ENCODE data around the gene OR2AG1. TPM values are rescaled to one million over a fixed set of nuclear protein-coding genes. Genes with fewer than 3 reads are reported as not detected.

Gene OR2AG1
- total RNA-seq (2014; rRNA removed; shearing (Covaris generic)): not detected in 2 replicates
- polyA plus RNA-seq (2014; cell fraction: nucleus; rRNA removed): not detected in 2 replicates

DNA sequence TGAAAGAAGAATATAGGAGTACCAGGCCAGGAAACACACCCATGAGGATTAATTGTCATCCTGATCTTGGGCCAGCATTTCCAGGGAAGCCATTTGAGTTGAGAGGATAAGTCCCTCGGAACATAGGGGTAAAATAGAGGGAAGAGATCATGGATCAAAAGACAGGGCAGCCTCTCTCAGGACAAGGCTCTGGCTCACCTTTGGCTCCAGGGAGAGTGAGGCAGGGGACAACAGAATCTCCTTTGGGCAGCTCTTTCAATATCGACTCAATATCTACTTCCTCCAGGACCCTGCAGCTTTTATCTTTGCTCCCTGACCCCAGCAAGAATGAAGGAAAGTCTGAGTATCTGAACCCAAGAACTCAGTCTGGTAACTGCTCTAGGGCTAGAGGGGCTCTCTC is at the start of gene OR2AG1:
TSS of gene OR2AG1 (plus strand) at position 301 of the 400 bp plus-strand sequence. CDS start 2,018 bp downstream, outside the sequence.
- no peak for DNase-seq (ENCODE audit: extremely low read depth, low read depth)

DNA sequence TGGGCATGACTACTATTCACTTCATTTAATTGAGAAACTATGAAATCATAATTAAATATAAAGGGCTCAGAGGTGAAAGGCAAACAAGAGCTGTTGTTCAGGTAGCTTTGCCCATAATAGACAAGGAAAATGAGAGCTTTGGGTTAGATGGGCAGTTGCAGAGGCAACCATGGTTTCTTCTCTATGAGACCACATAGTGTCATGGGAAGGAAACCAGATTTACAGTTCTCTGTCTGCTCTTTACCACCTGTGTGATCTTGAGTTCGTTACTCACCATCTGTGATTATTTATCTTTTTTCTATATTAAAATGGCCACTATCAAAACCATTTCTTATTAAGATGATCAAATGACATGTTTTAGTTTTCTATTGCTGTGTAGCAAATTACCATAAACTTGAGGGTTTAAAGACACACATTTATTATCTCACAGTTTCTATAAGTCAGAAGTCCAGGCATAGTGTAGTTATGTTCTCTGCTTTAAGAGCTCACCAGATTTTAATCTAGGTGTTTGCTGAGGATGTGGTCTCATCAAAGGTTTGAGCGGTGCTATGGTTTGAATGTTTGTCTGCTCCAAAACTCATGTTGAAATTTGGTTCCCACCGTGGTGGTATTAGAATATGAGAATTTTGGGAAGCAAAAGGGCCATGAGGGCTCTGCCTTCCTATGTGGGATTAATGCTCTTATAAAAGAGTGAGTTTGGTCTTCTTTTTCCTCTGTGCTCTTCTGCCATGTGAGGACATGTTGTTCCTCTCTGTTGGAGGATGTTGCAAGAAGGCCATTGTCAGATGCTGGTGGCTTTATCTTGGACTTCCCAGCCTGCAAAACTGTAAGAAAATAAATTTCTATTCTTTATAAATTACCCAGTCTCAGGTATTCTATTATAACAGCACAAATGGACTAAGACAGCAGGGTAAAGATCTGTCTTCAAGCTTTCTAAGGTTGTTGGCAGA is 49.2 kb upstream of the OR2AG1 start:
- no peak for DNase-seq (ENCODE audit: extremely low read depth, low read depth)

DNA sequence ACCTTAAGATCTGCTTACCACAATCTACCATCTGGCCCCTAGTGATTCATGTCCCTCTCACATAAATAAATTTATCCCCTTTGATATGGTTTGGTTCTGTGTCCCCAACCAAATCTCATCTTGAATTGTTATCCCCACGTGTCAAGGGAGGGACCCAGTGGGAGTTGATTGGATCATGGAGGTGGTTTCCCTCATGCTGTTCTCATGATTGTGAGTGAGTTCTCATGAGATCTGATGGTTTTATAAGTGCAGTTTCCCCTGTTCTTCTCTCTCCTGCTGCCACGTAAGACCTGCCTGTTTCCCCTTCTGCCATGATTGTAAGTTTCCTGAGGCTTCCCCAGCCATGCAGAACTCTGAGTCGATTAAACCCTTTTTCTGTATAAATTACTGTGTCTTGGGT is 48.2 kb upstream of the OR2AG1 start:
- DNase-seq (ENCODE audit: extremely low read depth, low read depth): no peak

- no peak for DNase-seq (ENCODE audit: extremely low read depth, low read depth)
These were observed 47.5 kb upstream of the OR2AG1 start for GRCh38 chr11:6735306-6735705.

DNA sequence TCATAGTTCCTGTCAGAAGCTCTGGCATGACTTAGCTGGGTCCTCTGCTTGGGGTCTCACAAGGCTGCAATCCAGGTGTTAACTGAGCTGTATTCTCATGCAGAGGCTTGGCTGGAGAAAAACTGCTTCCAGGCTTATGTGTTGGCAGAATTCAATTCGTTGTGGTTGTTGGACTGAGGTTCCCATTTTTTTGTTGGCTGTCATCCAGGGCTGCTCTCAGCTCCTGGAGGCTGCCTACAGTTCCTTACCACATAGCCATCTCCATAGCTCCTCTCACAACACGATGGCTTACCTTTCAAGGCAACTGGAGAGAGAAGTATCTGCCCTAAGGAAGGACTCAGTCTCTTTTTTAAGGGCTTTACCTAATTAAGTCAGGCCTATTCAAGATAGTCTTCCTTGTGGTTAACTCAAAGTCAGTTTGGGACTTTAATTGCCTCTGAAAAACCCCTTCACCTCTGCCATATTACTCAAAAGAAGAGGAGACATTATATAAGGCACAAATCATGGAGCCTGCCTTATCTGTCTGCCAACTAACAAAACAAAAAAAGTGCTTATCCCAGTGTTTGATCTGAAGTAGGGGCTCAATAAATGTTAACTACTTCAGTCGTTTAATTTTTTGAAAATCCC is 46.2 kb upstream of the OR2AG1 start:
- no peak for DNase-seq (ENCODE audit: extremely low read depth, low read depth)

DNA sequence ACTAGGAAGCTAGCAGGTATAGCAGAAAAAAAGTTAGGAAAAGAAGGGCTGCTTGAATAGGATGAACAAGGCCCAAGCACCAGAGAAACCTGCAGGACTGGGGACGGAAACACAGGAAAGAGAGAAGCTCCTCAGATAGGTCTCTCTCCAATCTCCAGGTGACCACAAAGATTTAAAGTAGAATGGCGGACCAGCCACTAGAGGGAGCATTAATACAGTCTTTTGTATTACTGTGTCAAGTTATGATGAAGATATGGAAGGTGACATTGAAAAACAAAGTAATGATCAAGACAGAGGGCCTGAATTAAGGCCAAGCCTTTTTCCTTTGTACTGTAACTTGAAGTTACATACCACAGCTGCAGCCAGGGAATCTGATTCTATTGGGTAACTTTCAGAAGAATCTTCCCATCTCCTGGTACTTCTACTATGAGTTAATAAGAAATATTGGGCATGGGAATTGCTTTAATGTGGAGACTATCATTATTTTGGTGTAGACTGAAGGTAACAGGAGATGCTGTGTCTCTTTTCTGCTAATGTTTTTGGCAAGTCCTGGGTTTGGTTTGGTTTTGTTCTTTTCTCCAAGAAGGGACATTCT is 44.9 kb upstream of the OR2AG1 start:
- DNase-seq (ENCODE audit: extremely low read depth, low read depth): peak; percentile 39

- no peak for DNase-seq (ENCODE audit: extremely low read depth, low read depth)
These were observed 44.2 kb upstream of the OR2AG1 start for GRCh38 chr11:6738590-6738989.

GRCh38 chr11:6742260-6742659 is 40.6 kb upstream of the OR2AG1 start:
- no peak for DNase-seq (ENCODE audit: extremely low read depth, low read depth)

- no peak for DNase-seq (ENCODE audit: extremely low read depth, low read depth)
These were observed 37.8 kb upstream of the OR2AG1 start for GRCh38 chr11:6745018-6745417.

DNA sequence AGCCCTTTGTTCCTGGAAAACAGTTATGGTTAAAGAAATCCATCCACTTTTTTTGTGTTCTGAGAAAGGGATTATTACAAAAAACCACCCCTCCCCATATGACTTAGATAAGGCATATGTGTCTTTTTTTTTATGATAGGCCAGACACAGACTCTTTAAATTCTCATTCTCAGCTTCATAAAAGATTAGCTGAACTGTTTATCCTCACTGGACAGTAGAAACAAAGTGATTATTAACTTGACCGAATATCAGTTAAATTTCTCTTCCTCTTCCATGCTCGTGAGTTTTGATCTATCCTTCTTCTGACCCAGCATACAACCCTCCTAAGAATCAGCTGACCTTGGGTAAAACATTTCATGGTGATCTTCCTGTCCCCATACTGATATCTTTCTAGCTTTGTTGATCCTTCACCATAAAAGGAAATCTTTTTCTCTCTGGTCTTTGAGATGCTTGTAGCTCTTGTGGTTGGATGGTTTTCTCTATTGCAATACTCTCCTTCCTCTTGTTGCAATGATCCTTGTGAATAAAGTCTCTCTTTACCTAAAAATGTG is 37.3 kb upstream of the OR2AG1 start:
- DNase-seq (ENCODE audit: extremely low read depth, low read depth): no peak

DNA sequence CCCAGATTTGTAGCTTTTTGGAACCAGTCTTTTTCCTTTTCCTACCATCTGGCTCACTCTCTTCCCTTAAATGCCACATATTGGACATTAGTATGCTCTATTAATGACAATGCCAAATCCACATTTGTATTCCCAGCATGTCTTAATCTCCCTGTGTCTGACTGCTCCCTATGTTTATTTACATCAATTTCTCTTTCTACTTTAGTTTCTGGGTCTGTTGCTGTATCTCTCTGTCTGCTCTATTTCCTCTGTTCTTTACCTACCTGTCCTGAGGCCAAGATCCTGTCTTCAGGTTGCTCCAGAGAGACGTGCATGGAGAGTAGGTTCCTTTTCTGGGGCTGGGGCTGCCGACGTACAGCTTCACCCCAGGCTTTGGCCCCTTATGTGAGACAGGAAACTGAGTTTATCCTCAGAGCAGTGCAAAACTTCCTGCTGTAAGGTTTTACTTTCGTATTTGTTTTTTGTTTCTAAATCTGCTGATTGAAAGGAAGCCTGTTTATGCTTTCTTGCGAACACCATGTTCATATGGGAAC is 36.7 kb upstream of the OR2AG1 start:
- DNase-seq (ENCODE audit: extremely low read depth, low read depth): no peak

GRCh38 chr11:6746626-6747025 is 36.2 kb upstream of the OR2AG1 start:
- DNase-seq (ENCODE audit: extremely low read depth, low read depth): no peak

GRCh38 chr11:6747097-6747668 is 35.6 kb upstream of the OR2AG1 start:
- DNase-seq (ENCODE audit: extremely low read depth, low read depth): no peak

GRCh38 chr11:6755303-6755952 is 27.4 kb upstream of the OR2AG1 start:
- peak; percentile 9 for DNase-seq (ENCODE audit: extremely low read depth, low read depth)

GRCh38 chr11:6755953-6756347 is 26.9 kb upstream of the OR2AG1 start:
- DNase-seq (ENCODE audit: extremely low read depth, low read depth): no peak

DNA sequence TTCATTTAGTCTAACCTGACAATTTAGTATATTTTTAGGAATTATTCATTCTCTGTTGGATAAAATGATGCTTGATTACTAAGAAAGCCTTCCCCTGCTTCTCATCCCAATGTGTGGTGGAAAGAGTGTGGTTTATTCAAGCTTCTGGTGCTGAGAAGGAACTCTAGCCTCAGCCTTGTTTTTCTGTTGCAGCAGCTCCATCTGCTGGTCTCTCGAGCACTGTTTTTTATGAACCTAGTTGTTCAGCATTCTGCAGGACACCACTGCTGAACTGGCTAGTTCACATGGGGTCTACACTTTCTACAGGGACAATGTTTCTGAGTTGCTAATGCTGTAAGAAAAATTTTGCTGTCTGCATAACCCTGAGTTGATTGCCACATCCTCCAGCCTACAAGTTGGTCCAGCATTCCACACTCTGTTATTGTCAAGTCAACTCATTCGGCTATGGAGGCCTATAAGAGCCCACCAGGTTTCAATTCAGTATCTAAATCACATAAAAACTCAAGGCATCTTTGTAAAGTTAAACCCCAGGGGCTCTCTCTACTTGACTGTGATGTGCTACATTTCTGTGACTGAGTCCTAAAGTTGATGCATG is 25.4 kb upstream of the OR2AG1 start:
- peak; percentile 27 for DNase-seq (ENCODE audit: extremely low read depth, low read depth)

GRCh38 chr11:6771926-6772893 is 10.6 kb upstream of the OR2AG1 start, which contains the start of gene OR2AG2:
Gene OR2AG2 (minus strand): TSS chr11:6771976. CDS start chr11:6768957, 3,019 bp downstream.
- no peak for DNase-seq (ENCODE audit: extremely low read depth, low read depth)

GRCh38 chr11:6778518-6778917 is 4.3 kb upstream of the OR2AG1 start:
- DNase-seq (ENCODE audit: extremely low read depth, low read depth): no peak
